ENCODE measurements around the gene GJA4. TPM values are rescaled to one million over a fixed set of nuclear protein-coding genes. Genes with fewer than 3 reads are reported as not detected.

GJA4 gene
- total and polyA plus RNA-seq, 4 donors, result 6.1 to 10.6 (median 9.1) TPM

DNA sequence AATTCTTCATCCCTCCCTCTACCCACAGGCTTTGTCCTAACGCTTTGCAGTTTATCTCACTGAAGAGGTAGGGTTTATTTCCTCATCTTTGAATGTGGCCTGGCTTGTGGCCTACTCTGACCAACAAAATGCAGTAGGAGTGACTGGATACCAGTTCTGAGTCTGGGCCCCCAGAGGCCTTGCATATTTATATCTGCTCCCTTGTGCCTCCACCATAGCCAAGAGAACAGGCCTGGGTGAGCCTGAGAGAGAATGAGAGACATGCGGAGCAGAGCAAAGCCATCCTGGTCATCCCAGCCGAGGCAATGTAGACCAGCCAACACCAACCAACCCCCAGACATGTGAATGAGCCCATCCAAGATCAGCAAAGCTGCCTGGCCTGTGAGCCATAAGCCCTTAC lies 36.5 kb downstream of the GJA4 start:
- 89% methylated on average over 3 of the region's 3 CpGs for WGBS
- no peaks in the 10 kb centered on the region for H3K27me3 ChIP-seq (ENCODE audit: control insufficient read depth in 4 of 4, insufficient read depth in 4 of 4, low read length in 3 of 4)
- H3K4me3 ChIP-seq (ENCODE audit: low read depth in 1 of 3, low read length in 3 of 3), result no peak overlapping the region
- H3K9ac ChIP-seq (ENCODE audit: low read depth in 1 of 2, low read length in 2 of 2), result no peak overlapping the region
- peaks cover 4 to 25% (median 16%) of the 10 kb centered on the region in 4 donors for H3K4me1 ChIP-seq (ENCODE audit: control insufficient read depth in 4 of 4, insufficient read depth in 4 of 4, low read length in 3 of 4)
- DNase-seq (ENCODE audit: low spot score), result no peak
- no peak overlapping the region for H3K27ac ChIP-seq (ENCODE audit: low read depth in 1 of 2, low read length in 2 of 2)
- H3K36me3 ChIP-seq (ENCODE audit: control insufficient read depth in 4 of 4, insufficient read depth in 3 of 4, low read depth in 1 of 4, low read length in 3 of 4), result no peaks in the 10 kb centered on the region
- no peak for TF ChIP-seq SP1 (IDR thresholded peaks at IDR 0.05)
- no peak for TF ChIP-seq REST (IDR thresholded peaks at IDR 0.05)
- no peak for TF ChIP-seq HNF4A (conservative IDR thresholded peaks at IDR 0.05)
- TF ChIP-seq ZBTB33 (IDR thresholded peaks at IDR 0.05), result no peak
- no peaks in the 10 kb centered on the region for H3K9me3 ChIP-seq (ENCODE audit: control insufficient read depth in 4 of 4, low read length in 3 of 4)

- H3K9ac ChIP-seq (ENCODE audit: low read depth in 1 of 2, low read length in 2 of 2), result no peak overlapping the region
- no peaks in the 10 kb centered on the region for H3K27me3 ChIP-seq (ENCODE audit: control insufficient read depth in 4 of 4, insufficient read depth in 4 of 4, low read length in 3 of 4)
- DNase-seq (ENCODE audit: low spot score), result no peak
- 85% methylated on average over 6 of the region's 6 CpGs for WGBS
- H3K4me1 ChIP-seq (ENCODE audit: control insufficient read depth in 4 of 4, insufficient read depth in 4 of 4, low read length in 3 of 4), result peaks cover 0 to 8% (median 2%) of the 10 kb centered on the region in 4 donors
- H3K4me3 ChIP-seq (ENCODE audit: low read depth in 1 of 3, low read length in 3 of 3), result no peak overlapping the region
- no peaks in the 10 kb centered on the region for H3K36me3 ChIP-seq (ENCODE audit: control insufficient read depth in 4 of 4, insufficient read depth in 3 of 4, low read depth in 1 of 4, low read length in 3 of 4)
- no peak for TF ChIP-seq ZBTB33 (IDR thresholded peaks at IDR 0.05)
- no peak for TF ChIP-seq NR2F2 (IDR thresholded peaks at IDR 0.05)
- no peak for TF ChIP-seq GABPA (IDR thresholded peaks at IDR 0.05 in 1 of 2, conservative IDR thresholded peaks at IDR 0.05 in 1 of 2)
- TF ChIP-seq, protein P1, sequence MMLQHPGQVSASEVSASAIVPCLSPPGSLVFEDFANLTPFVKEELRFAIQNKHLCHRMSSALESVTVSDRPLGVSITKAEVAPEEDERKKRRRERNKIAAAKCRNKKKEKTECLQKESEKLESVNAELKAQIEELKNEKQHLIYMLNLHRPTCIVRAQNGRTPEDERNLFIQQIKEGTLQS (IDR thresholded peaks at IDR 0.05), result no peak
- TF ChIP-seq JUND (IDR thresholded peaks at IDR 0.05), result no peak
- TF ChIP-seq EGR1 (IDR thresholded peaks at IDR 0.05; ENCODE audit: low read depth in 2 of 2), result no peak
- no peak for TF ChIP-seq RAD21 (IDR thresholded peaks at IDR 0.05)
- H3K27ac ChIP-seq (ENCODE audit: low read depth in 1 of 2, low read length in 2 of 2), result no peak overlapping the region
- no peaks in the 10 kb centered on the region for H3K9me3 ChIP-seq (ENCODE audit: control insufficient read depth in 4 of 4, low read length in 3 of 4)
Measured at GRCh38 chr1:34831721-34832246, 39.0 kb downstream of the GJA4 start.

Data from liver (tissue), 9 donors.